ENCODE data around the gene DPP6.

Gene DPP6

DNA sequence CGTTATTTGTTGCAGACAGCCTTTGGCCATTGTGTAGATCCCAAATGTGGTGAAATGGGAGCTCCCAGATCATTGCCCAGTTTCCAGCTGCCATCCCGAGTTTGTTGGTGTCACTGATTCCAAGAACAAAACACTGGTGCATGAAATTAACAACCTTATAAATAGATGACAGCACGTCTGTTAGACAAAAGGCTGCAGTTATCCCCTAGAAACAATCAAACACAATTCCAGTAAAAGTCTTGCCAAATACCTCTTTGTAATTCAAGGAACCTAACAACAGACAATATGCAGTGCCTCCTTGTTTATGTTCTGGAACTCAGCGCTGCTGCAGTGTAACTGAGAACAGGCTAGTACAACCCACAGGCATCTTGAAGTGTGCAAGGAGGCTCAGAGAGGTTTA is 546.2 kb downstream of the DPP6 start:
- no peak for DNase-seq (ENCODE audit: low spot score)

DNA sequence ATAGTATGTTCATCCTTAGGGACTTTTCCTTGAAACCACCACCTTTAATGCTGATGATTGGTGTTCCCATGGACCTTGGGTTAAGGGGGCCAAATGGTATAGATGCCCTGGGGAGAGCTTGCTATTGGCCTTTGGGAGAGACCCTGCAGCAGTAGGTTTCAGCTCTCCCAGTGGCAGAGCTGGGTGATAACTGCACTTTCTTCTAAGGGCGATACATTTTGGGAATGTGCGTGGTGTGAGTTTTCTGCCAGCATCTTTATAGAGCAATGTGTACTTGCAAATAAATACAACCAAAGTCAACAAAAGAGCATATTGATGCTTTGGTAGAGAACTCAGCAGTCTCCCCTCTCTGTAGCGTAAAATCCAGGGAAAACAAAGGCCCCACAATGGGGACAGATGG is 546.7 kb downstream of the DPP6 start:
- no peak for DNase-seq (ENCODE audit: low spot score)

- no peak for DNase-seq (ENCODE audit: low spot score)
Observed at GRCh38 chr7:154610903-154611302, 558.7 kb downstream of the DPP6 start.

DNA sequence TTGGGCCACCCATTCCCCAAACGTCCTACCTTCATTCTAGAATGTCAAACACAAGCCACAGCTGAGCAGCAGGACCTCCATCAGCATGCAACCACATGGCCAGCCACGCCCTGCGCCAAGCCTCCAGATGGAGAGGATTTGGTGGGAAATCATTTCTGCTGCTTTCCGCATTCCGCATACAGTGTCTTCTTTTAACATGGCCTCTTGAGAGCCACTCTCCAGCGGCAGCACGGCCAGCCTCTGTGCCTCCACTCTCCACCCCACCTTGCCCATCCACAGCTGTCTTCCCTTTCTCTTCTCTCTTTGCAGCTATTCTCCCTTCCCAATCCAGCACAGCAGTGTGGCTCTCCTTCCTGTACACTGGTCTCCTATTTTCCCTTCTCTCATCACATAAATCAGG is 561.6 kb downstream of the DPP6 start:
- no peak for DNase-seq (ENCODE audit: low spot score)

DNA sequence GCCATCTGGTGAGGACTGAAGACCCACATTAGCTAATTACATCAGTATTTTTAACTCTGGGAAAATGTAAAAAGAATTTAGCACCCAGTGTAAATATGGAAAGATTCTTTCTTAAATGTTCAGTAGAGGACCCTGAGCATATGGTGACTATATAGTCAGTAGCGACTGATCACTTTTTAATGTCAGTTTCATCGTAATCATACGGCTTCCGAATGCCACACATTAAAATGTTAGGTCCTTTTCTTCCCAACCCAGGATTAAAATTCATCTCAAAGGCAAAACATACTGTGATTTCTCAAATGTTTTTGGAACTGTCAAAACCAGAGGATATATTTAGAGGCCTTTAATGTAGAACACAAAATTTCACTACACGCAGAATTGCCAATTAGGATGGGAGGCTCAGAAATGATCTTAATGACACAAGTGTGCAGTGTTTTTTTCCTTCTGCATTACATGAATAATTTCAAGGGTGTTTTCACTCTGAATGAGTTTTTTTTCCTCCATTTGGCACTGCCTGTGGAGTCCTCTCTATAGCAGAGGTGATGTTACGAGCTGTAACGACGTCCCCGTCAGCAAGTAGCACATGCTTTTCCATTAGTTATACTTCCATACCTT is 568.0 kb downstream of the DPP6 start:
- DNase-seq (ENCODE audit: low spot score): no peak

DNA sequence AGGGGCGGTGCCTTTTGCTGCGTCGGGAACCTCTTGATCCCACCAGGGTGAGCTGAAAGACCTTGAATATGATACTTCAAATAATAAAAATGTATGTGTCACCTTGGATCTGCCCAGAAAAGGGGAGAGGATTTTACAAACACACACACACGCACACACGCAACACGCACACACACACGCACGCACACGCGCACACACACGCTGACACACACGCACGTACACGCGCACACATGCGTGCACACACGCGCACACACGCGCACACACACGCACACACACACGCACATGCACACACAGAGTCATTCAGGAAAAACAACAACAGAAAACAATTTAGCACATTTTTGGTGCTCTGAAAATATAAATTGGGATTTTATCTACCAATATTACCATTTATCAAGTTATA is 571.2 kb downstream of the DPP6 start:
- no peak for DNase-seq (ENCODE audit: low spot score)

DNA sequence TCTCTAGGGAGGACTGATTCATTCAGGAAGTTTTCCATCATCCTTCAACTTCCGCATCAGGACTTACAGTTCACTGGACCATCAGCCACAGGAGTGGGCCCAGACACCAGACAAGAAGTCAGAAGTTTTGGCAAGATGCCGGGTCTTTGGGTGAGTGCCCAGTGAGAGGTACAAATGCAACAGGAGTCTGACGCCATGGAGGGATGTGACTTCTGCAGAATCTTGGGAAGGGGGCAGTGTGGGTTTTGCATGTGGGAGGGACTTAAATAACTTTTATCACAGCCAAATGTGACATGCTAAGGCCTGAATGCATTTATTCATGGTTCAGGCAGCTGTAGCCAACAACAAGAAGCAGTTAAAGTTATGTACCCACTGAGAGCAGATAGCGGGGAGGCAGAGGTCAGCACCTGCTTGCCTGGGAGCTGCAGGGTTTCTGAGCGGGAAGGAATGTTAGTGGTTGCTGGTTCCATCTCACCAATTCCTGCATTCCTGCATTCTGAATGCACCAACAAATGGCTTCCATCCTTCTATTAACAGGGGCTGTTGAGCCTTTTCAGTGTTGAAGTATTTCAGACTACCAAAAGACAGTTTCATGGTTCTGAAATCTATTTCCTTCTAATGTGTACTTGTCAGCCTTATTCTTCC is 575.6 kb downstream of the DPP6 start:
- peak; percentile 52 for DNase-seq (ENCODE audit: low spot score)

GRCh38 chr7:154628556-154628955 is 576.4 kb downstream of the DPP6 start:
- no peak for DNase-seq (ENCODE audit: low spot score)

DNA sequence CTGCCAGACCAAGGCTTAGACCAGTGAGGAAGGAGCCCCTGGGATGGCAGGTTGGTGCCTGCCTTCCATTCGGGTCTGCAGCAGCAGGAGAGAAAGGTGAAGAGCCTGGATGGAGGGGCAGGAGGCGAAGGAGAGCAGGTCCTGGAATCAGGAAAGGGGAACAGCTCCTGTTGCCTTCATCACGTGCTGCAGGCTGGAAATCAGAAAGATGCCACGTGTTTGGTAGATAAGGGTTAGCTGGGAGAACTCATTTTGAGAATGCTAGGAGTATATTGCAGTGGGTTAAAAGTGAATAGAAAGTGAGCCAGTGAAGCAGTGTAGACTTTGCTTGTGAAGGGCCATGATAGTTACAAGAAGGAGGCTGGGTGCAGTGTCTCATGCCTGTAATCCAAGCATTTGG is 579.0 kb downstream of the DPP6 start:
- no peak for DNase-seq (ENCODE audit: low spot score)

DNA sequence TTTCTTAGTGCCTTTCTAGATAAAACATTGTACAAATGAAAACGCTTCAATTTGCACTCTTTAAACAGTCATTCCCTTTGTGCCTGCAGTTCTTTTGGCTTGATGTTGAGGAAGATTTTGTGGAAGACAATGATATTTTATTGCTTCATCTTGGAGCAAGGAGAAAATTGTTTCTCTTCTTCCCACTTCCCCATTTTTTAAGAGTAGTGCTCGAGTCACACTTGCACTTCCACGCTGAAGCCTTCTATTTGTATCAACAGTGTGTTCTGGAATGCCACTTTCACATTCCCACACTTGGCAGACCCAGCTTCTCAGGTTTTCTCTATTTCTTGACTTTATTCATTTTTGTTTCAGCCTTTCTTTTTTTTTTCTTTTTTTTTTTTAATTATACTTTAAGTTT is 581.4 kb downstream of the DPP6 start:
- no peak for DNase-seq (ENCODE audit: low spot score)

DNA sequence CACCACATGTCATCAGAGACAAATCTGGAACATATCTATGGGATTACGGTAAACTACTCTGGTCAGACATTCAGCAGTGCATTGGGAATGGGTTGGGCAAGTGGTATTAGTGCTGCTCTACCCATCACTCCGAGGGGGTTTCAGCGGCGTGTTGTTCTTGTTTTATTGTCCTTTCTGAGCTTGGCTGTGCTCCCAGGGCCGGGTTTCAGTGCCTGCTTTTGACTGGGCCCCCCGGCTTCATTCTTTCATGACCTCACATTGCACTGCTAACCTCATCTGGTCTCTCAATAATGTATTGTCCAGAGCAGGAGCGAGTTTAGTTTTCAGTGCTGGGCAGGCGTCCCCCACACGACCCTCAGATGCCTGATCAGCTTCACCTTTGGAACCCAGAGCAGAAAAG is 586.1 kb downstream of the DPP6 start:
- no peak for DNase-seq (ENCODE audit: low spot score)

DNA sequence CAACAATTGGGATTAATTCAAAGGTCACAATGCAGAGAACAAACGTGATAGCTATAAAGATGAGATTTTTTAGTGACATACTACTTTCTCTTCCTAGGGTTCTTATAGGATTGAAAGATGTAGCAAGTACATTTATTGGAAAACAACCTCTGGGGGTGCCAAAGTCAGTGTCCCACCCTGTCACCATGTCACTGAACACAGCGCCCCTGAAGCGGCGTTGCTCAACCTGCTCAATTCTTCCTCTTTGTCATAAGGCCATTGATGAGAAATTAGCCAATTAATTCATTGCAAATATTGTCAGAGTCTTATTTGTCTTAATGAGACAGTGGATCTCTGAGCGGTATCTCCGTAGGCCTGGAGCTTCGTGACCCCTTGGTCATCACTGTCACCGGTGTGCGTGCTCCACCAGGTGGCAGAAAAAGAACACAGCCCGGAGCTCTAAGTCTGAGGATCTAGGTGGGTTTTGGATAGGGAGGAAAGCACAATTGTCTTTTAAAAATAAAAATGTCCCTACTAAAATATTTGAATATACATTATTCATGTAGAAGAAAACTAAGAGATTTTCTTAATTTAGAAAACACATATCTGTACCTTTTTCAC is 588.2 kb downstream of the DPP6 start:
- DNase-seq (ENCODE audit: low spot score): no peak

DNA sequence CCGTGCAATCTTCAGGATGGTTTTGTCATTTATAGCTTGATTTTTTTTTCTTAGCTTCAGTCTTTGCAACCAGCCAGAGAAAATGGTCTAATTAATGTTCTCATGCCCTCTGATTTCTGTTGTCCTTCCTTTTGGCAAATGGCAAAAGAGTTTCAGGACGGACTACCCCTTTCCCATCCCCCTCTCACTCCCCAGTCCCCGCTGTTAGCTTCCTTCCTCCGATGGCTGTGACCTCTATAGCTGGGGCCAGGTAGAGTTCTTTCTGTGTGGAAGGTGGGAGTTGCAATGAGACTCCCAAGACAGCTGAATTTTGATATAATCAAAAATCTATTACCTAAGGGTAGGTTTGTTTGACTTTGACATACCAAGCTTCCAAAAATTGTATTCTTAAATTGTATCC is 588.7 kb downstream of the DPP6 start:
- no peak for DNase-seq (ENCODE audit: low spot score)

- no peak for DNase-seq (ENCODE audit: low spot score)
Observed at GRCh38 chr7:154644366-154644765, 592.2 kb downstream of the DPP6 start.

DNA sequence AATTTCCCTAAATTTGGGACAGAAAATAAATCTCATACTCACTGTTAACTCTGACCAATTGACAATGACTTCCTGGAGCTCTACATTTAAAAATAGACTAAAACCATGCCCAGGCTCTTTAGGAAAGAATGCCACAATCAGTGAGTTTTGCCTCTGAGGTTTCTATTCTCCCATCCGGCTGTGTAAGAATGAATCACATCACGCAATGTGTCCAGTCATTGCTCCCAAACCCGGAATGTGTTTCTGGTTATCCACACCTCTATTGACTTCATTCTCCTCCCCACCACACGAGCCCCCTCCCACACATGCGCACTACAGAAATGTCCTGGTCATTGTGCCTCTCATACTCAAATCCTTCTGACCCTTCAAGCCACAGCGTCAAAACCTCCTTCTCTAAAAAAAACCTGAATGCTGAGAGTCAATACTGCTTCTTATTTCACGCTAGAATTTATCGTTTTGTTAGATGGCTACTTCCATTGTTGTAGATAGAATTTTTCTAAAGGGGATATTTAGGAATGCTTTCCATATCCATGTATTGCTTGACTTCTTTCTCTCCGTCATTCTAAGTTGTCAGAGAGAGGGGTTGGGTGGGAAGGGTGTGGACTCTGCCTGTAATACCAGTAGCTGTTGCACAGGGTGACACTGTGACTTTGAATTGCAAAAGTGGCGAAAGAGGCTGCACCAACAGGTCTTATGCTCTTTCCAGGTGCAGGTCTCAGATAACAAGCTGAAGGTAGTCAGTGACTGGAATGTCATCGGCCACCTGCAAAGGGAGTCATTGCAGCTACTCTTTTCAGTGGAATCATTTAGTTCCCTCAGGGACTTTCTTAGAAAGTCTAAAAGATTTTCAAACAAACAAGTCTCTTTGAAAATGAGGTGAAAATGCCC is 594.2 kb downstream of the DPP6 start:
- no peak for DNase-seq (ENCODE audit: low spot score)

DNA sequence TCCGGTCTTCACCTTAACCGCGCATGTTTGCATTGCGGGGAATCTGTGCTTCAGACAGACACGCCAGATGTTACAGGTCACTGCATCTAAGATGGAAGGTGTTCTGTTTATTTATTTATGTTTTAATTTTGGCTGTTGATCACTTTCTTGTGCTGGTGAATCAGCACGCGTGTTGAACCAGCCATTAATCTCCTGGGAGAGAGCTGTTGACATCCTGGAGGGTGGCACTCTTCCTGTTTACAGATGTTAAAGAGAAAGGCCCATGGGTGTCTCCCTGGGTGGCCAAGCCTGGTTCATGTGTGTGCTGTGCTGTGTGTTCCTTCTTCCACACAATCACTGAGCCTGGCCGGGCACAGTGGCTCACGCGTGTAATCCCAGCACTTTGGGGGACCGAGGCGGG is 595.4 kb downstream of the DPP6 start:
- no peak for DNase-seq (ENCODE audit: low spot score)

- DNase-seq (ENCODE audit: low spot score): no peak
Observed at GRCh38 chr7:154649015-154649414, 596.8 kb downstream of the DPP6 start.

- DNase-seq (ENCODE audit: low spot score): no peak
Observed at GRCh38 chr7:154649434-154649833, 597.2 kb downstream of the DPP6 start.

- no peak for DNase-seq (ENCODE audit: low spot score)
Observed at GRCh38 chr7:154650275-154650674, 598.1 kb downstream of the DPP6 start.

- no peak for DNase-seq (ENCODE audit: low spot score)
Observed at GRCh38 chr7:154651501-154651900, 599.3 kb downstream of the DPP6 start.

DNA sequence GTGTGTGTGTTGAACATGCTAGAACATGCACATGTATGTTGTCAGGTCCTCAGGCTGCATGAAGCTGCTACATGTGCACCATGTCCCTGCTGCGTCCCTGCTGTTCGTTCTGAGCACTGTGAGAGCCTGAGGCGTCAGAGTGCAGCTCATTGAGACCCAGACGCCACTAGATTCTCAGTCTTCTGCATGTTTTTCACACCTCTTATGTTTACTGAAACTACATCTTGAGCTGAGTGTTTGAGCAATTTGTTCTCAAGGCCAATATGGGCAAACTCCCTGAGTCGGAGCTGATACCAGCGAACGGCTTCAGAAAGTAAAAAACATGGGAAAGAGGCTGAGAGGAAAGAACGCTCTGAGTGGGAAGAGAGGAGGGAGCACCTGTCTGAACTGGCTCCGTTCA is 600.4 kb downstream of the DPP6 start:
- DNase-seq (ENCODE audit: low spot score): no peak

- DNase-seq (ENCODE audit: low spot score): no peak
Observed at GRCh38 chr7:154653281-154653680, 601.1 kb downstream of the DPP6 start.

DNA sequence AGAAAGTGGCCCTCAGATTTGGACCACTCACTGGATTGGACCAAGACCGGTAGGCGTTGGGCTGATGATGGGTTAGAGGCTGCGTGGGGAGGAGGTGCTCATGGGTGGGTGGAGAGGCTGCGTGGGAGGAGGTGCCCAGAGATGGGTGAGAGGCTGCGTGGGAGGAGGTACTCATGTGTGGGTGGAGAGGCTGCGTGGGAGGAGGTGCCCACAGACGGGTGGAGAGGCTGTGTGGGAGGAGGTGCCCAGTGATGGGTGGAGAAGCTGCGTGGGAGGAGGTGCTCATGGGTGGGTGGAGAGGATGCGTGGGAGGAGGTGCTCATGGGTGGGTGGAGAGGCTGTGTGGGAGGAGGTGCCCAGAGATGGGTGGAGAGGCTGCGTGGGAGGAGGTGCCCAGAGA is 604.4 kb downstream of the DPP6 start:
- DNase-seq (ENCODE audit: low spot score): no peak

Data from kidney tubule cell (primary cell).